Left lung (tissue), 10 donors: ENCODE data around the gene BTG3. TPM values are rescaled to one million over a fixed set of nuclear protein-coding genes. Genes with fewer than 3 reads are reported as not detected.

ENCODE experiments used
- ATAC-seq: fragments of 200-7000 bp; cut with Tn5 transposase; one replicate; pipeline ENCODE4 v1.9.1; 2020; ENCODE audit warnings: moderate library complexity
- DNase-seq, 4 donors: peaks; one replicate each; pipeline ENCODE4 v3.0.0-alpha.2; 2013 to 2020
- H3K27ac ChIP-seq, 2 donors: fragments of 200-600 bp; sonication (generic) in 1 of 2; one replicate each; pipeline versions ENCODE4 v1.5.0 to v1.8.0; 2020 to 2021
- H3K27me3 ChIP-seq, 2 donors: fragments of 200-600 bp; sonication (generic) in 1 of 2; one replicate each; pipeline versions ENCODE4 v1.5.0 to v1.8.0; 2020 to 2021
- H3K36me3 ChIP-seq, 2 donors: fragments of 200-600 bp; sonication (generic) in 1 of 2; one replicate each; pipeline versions ENCODE4 v1.5.0 to v1.8.0; 2020 to 2021
- H3K4me1 ChIP-seq, 2 donors: fragments of 200-600 bp; one replicate each; pipeline ENCODE4 v1.8.0; 2021
- H3K4me3 ChIP-seq, 2 donors: fragments of 200-600 bp; sonication (generic) in 1 of 2; one replicate each; pipeline versions ENCODE4 v1.5.0 to v1.8.0; 2020 to 2021; ENCODE audit warnings: mild to moderate bottlenecking in 1 of 2
- H3K9me3 ChIP-seq, 2 donors: fragments of 200-600 bp; sonication (generic) in 1 of 2; one replicate each; pipeline versions ENCODE4 v1.5.0 to v1.8.0; 2020 to 2021
- CTCF ChIP-seq, 2 donors: fragments of 200-600 bp; sonication (generic) in 1 of 2; IDR thresholded peaks; one replicate each; pipeline versions ENCODE4 v1.5.0 to v1.8.0; 2021; ENCODE audit warnings: antibody characterized with exemption in 2 of 2
- intact Hi-C, 2 donors: fragments of 100-400 bp; cut with DNase I; formaldehyde crosslinking; loops; one replicate each; pipeline versions ENCODE4 v1.11.2 to v1.14.2; 2022
- polyA plus RNA-seq, 6 donors: library from polyadenylated mRNA; unstranded; fragments of 120-200 nt; gene quantifications; one replicate each; pipeline ENCODE4 v1.2.1, GENCODE V29; 2013; ENCODE audit not compliant: insufficient read length in 6 of 6
- total RNA-seq, 2 donors: library from RNA; stranded (reverse); fragmentation: NEBNext Ultra II Directional; extraction: Animal tissue kit (Norgen Biotek cat#: 25700); gene quantifications; one replicate each; pipeline ENCODE4 v1.2.1, GENCODE V29; 2021
- donor health status: DM: no; HTN: yes; CAD: no.
- donor health status: DM: no; HTN: no; CAD: no.

Gene BTG3
- total and polyA plus RNA-seq, 8 donors = 43.5 to 81.4 (median 45.7) TPM

- intact Hi-C loops = loop anchor here in 1 of 2 donors (10.0 kb wide), 1 partner anchor 212 kb away; no protein-coding TSS in a partner anchor
- peak overlapping the region; percentile 91 to 97 for H3K27ac ChIP-seq
- H3K9me3 ChIP-seq = no peaks in the 10 kb centered on the region
- TF ChIP-seq CTCF (IDR thresholded peaks at IDR 0.05) = no peak
- H3K4me1 ChIP-seq = peaks cover 5 to 16% of the 10 kb centered on the region in 2 donors
- peak overlapping the region; percentile 63 to 79 for H3K4me3 ChIP-seq
- peak; percentile 50 to 85 (median 75) for DNase-seq
- peak; percentile 70 for ATAC-seq
- no peaks in the 10 kb centered on the region for H3K27me3 ChIP-seq
- peaks cover 0 to 5% of the 10 kb centered on the region in 2 donors for H3K36me3 ChIP-seq
Observed at GRCh38 chr21:17613242-17613676, 558 bp upstream of the BTG3 start.

GRCh38 chr21:17612023-17612564 lies 607 bp downstream of the BTG3 start:
- Histone ChIP-seq H3K36me3 (peaks cover 0 to 17% of the 10 kb centered on the region in 2 donors), H3K9me3 (no peaks in the 10 kb centered on the region), H3K27ac (peak overlapping the region; percentile 91 to 97), H3K4me1 (peaks cover 5 to 20% of the 10 kb centered on the region in 2 donors), H3K27me3 (no peaks in the 10 kb centered on the region), H3K4me3 (peak overlapping the region; percentile 63 to 79)
- DNase-seq = peak in 3 of 4 donors; percentile 70 to 88 (median 76)
- TF ChIP-seq CTCF (IDR thresholded peaks at IDR 0.05) = no peak
- ATAC-seq = peak; percentile 66
- intact Hi-C loops = loop anchor here in 1 of 2 donors (10.0 kb wide), 1 partner anchor 213 kb away; no protein-coding TSS in a partner anchor

- ATAC-seq = peak; percentile 57
- Histone ChIP-seq H3K36me3 (peaks cover 0 to 22% of the 10 kb centered on the region in 2 donors), H3K9me3 (no peaks in the 10 kb centered on the region), H3K27me3 (no peaks in the 10 kb centered on the region), H3K4me1 (peaks cover 5 to 20% of the 10 kb centered on the region in 2 donors), H3K4me3 (peak overlapping the region; percentile 63 to 79), H3K27ac (peak overlapping the region; percentile 91 to 97)
- TF ChIP-seq CTCF (IDR thresholded peaks at IDR 0.05) = no peak
- intact Hi-C loops = loop anchor here in 1 of 2 donors (10.0 kb wide), 1 partner anchor 213 kb away; no protein-coding TSS in a partner anchor
- DNase-seq = peak; percentile 86 to 94 (median 88)
Observed at GRCh38 chr21:17611414-17612022, 1.2 kb downstream of the BTG3 start.

GRCh38 chr21:17610911-17611310 lies 1.8 kb downstream of the BTG3 start:
- intact Hi-C loops = loop anchor here in 1 of 2 donors (10.0 kb wide), 1 partner anchor 214 kb away; no protein-coding TSS in a partner anchor
- peak overlapping the region; percentile 91 to 97 for H3K27ac ChIP-seq
- no peaks in the 10 kb centered on the region for H3K9me3 ChIP-seq
- H3K36me3 ChIP-seq = peaks cover 0 to 22% of the 10 kb centered on the region in 2 donors
- H3K4me3 ChIP-seq = peak overlapping the region; percentile 63 to 79
- DNase-seq (peak in 3 of 4 donors; percentile 29 to 37 (median 34)), ATAC-seq (no peak)
- TF ChIP-seq CTCF (IDR thresholded peaks at IDR 0.05) = no peak
- no peaks in the 10 kb centered on the region for H3K27me3 ChIP-seq
- H3K4me1 ChIP-seq = peaks cover 5 to 20% of the 10 kb centered on the region in 2 donors

- no peak for ATAC-seq
- Histone ChIP-seq H3K36me3 (peaks cover 0 to 28% of the 10 kb centered on the region in 2 donors), H3K27me3 (no peaks in the 10 kb centered on the region), H3K4me3 (no peak overlapping the region), H3K9me3 (no peaks in the 10 kb centered on the region), H3K4me1 (peaks cover 5 to 20% of the 10 kb centered on the region in 2 donors), H3K27ac (no peak overlapping the region)
- no peak for TF ChIP-seq CTCF (IDR thresholded peaks at IDR 0.05)
- intact Hi-C loops = loop anchor here in 1 of 2 donors (10.0 kb wide), 1 partner anchor 215 kb away; no protein-coding TSS in a partner anchor
- no peak for DNase-seq
Observed at GRCh38 chr21:17609681-17610080, 3.0 kb downstream of the BTG3 start.
